CD14-positive monocyte (primary cell): ENCODE data around the gene RNF180. TPM values are rescaled to one million over a fixed set of nuclear protein-coding genes. Genes with fewer than 3 reads are reported as not detected.

Experiments used
- DNase-seq, 3 donors: peaks; one replicate each; pipeline ENCODE4 v3.0.0-alpha.2; 2011 to 2022
- H2AFZ ChIP-seq: 2 replicates; pipeline ENCODE4 v1.6.0; 2012; ENCODE audit warnings: mild to moderate bottlenecking, low read depth, low read length, inconsistent platforms; ENCODE audit not compliant: insufficient read depth, poor library complexity, severe bottlenecking
- H3K27ac ChIP-seq, 2 donors: 1 replicate in 1 of 2; 2 replicates in 1 of 2; pipeline ENCODE4 v1.5.1; 2012 to 2013; ENCODE audit warnings: low read length in 2 of 2, control low read depth in 1 of 2, inconsistent platforms in 1 of 2, low read depth in 1 of 2, mild to moderate bottlenecking in 1 of 2
- H3K27me3 ChIP-seq, 2 donors: one replicate each; pipeline versions ENCODE4 v1.6.0 to v1.6.1; 2011 to 2013; ENCODE audit warnings: low read length in 2 of 2; ENCODE audit not compliant: control insufficient read depth in 2 of 2, insufficient read depth in 2 of 2
- H3K36me3 ChIP-seq, 2 donors: replicated peaks in 1 of 2; 1 replicate in 1 of 2; 2 replicates in 1 of 2; pipeline versions ENCODE4 v1.5.1 to v1.6.1; 2012 to 2013; ENCODE audit warnings: low read length in 2 of 2, control low read depth in 1 of 2, inconsistent platforms in 1 of 2, mild to moderate bottlenecking in 1 of 2; ENCODE audit not compliant: insufficient read depth in 2 of 2, control insufficient read depth in 1 of 2
- H3K4me1 ChIP-seq, 2 donors: 1 replicate in 1 of 2; 2 replicates in 1 of 2; pipeline versions ENCODE4 v1.5.1 to v1.6.1; 2012 to 2013; ENCODE audit warnings: low read length in 2 of 2, control low read depth in 1 of 2, inconsistent platforms in 1 of 2, mild to moderate bottlenecking in 1 of 2, moderate library complexity in 1 of 2; ENCODE audit not compliant: insufficient read depth in 2 of 2, control insufficient read depth in 1 of 2
- H3K4me2 ChIP-seq: replicated peaks from 2 replicates; pipeline ENCODE3; 2012; ENCODE audit warnings: low read length, moderate library complexity, mild to moderate bottlenecking; ENCODE audit not compliant: poor library complexity, severe bottlenecking; ENCODE audit errors: extremely low read depth
- H3K4me3 ChIP-seq, 3 experiments: fragments of 200-600 bp in 1 of 3; sonication (generic) in 1 of 3; replicated peaks in 1 of 3; 1 replicate in 2 of 3; 2 replicates in 1 of 3; pipeline ENCODE4 v1.5.1; 2011 to 2013; ENCODE audit warnings: low read length in 3 of 3, mild to moderate bottlenecking in 3 of 3, control low read depth in 2 of 3, low read depth in 2 of 3, inconsistent platforms in 1 of 3, moderate library complexity in 1 of 3
- H3K79me2 ChIP-seq: 2 replicates; pipeline ENCODE4 v1.6.0; 2012; ENCODE audit warnings: mild to moderate bottlenecking, control low read depth, inconsistent platforms, low read length, moderate library complexity; ENCODE audit not compliant: insufficient read depth
- H3K9ac ChIP-seq: 2 replicates; pipeline ENCODE4 v1.6.0; 2017; ENCODE audit warnings: low read length, mild to moderate bottlenecking; ENCODE audit not compliant: insufficient read depth, poor library complexity, severe bottlenecking
- H3K9me3 ChIP-seq, 2 donors: replicated peaks in 1 of 2; 1 replicate in 1 of 2; 2 replicates in 1 of 2; pipeline versions ENCODE4 v1.5.1 to v1.6.1; 2012 to 2013; ENCODE audit warnings: low read length in 2 of 2, control low read depth in 1 of 2; ENCODE audit not compliant: control insufficient read depth in 1 of 2, insufficient read depth in 1 of 2
- H4K20me1 ChIP-seq: 2 replicates; pipeline ENCODE4 v1.6.0; 2012; ENCODE audit warnings: mild to moderate bottlenecking, low read length, control low read depth, moderate library complexity; ENCODE audit not compliant: insufficient read depth
- H3K27ac Mint-ChIP-seq, 7 donors: one replicate each; pipeline ENCODE4 v1.8.0; 2020; ENCODE audit warnings: mild to moderate bottlenecking in 7 of 7, mixed read lengths in 7 of 7, moderate library complexity in 6 of 7, inconsistent platforms in 2 of 7
- H3K27me3 Mint-ChIP-seq, 3 donors: one replicate each; pipeline ENCODE4 v1.8.0; 2021 to 2022; ENCODE audit warnings: low read depth in 3 of 3, mild to moderate bottlenecking in 3 of 3, mixed read lengths in 3 of 3, moderate library complexity in 3 of 3, inconsistent platforms in 1 of 3
- H3K36me3 Mint-ChIP-seq, 2 donors: one replicate each; pipeline ENCODE4 v1.8.0; 2020; ENCODE audit warnings: mixed read lengths in 2 of 2, inconsistent platforms in 1 of 2, mild to moderate bottlenecking in 1 of 2
- H3K4me1 Mint-ChIP-seq: one replicate; pipeline ENCODE4 v1.8.0; 2020; ENCODE audit warnings: mild to moderate bottlenecking, mixed read lengths
- H3K4me3 Mint-ChIP-seq, 2 donors: one replicate each; pipeline ENCODE4 v1.8.0; 2020; ENCODE audit warnings: mild to moderate bottlenecking in 2 of 2, mixed read lengths in 2 of 2, moderate library complexity in 1 of 2
- H3K9me3 Mint-ChIP-seq, 7 donors: one replicate each; pipeline ENCODE4 v1.8.0; 2020 to 2022; ENCODE audit warnings: mixed read lengths in 7 of 7, mild to moderate bottlenecking in 6 of 7, moderate library complexity in 6 of 7, inconsistent platforms in 2 of 7
- CTCF ChIP-seq: fragments of 200-600 bp; IDR thresholded peaks from one replicate; pipeline ENCODE4 v1.8.0; 2022; ENCODE audit warnings: antibody characterized with exemption, mild to moderate bottlenecking
- WGBS: methylation state at CpG from one replicate; pipeline ENCODE4 v1.1.5; 2013; ENCODE audit warnings: missing lambda C conversion rate; ENCODE audit not compliant: insufficient coverage; 5-methylcytosine and 5-hydroxymethylcytosine counted together
- intact Hi-C, 2 donors: fragments of 100-400 bp; cut with micrococcal nuclease; formaldehyde crosslinking; loops; one replicate each; pipeline versions ENCODE4 v1.15.0 to v1.15.1; 2023
- polyA plus RNA-seq, 3 donors: library from polyadenylated mRNA; depleted of rRNA in 1 of 3; unstranded in 2 of 3; stranded (reverse) in 1 of 3; fragments of 300-500 nt in 2 of 3; fragments of >200 nt in 1 of 3; fragmentation: Illumina TruSeq in 2 of 3; gene quantifications; 1 replicate in 2 of 3; 2 replicates in 1 of 3; pipeline ENCODE4 v1.2.3, GENCODE V29; 2012 to 2021

Gene RNF180
- polyA plus RNA-seq, 3 donors = not detected

GRCh38 chr5:64207978-64208377 lies 42.3 kb downstream of the RNF180 start:
- H2AFZ ChIP-seq = no peak overlapping the region
- Mint-ChIP-seq H3K27ac (no peak overlapping the region), H3K36me3 (no peaks in the 10 kb centered on the region), H3K27me3 (peaks cover 0 to 6% (median 0%) of the 10 kb centered on the region in 3 donors), H3K4me3 (no peak overlapping the region), H3K9me3 (no peaks in the 10 kb centered on the region), H3K4me1 (no peaks in the 10 kb centered on the region)
- DNase-seq = no peak
- intact Hi-C loops = no loop called here
- H3K4me3 ChIP-seq = no peak overlapping the region
- no peaks in the 10 kb centered on the region for H3K4me1 ChIP-seq
- no peaks in the 10 kb centered on the region for H4K20me1 ChIP-seq
- H3K9ac ChIP-seq = no peak overlapping the region
- no peak overlapping the region for H3K4me2 ChIP-seq
- H3K27ac ChIP-seq = no peak overlapping the region
- no peaks in the 10 kb centered on the region for H3K79me2 ChIP-seq
- no peaks in the 10 kb centered on the region for H3K9me3 ChIP-seq
- no peaks in the 10 kb centered on the region for H3K27me3 ChIP-seq
- H3K36me3 ChIP-seq = no peaks in the 10 kb centered on the region
- no CpG with 5 or more reads among the region's 1 CpG for WGBS
- TF ChIP-seq CTCF = no peak

- Mint-ChIP-seq H3K27me3 (peaks cover 0 to 6% (median 0%) of the 10 kb centered on the region in 3 donors), H3K4me3 (no peak overlapping the region), H3K9me3 (peaks cover 0 to 1% (median 0%) of the 10 kb centered on the region in 7 donors), H3K4me1 (no peaks in the 10 kb centered on the region), H3K27ac (no peak overlapping the region), H3K36me3 (no peaks in the 10 kb centered on the region)
- Histone ChIP-seq H2AFZ (no peak overlapping the region), H3K4me1 (no peaks in the 10 kb centered on the region), H3K4me2 (no peak overlapping the region), H4K20me1 (no peaks in the 10 kb centered on the region), H3K27ac (no peak overlapping the region), H3K9me3 (no peaks in the 10 kb centered on the region), H3K4me3 (no peak overlapping the region), H3K9ac (no peak overlapping the region), H3K79me2 (no peaks in the 10 kb centered on the region), H3K27me3 (no peaks in the 10 kb centered on the region), H3K36me3 (no peaks in the 10 kb centered on the region)
- DNase-seq = no peak
- intact Hi-C loops = no loop called here
- no peak for TF ChIP-seq CTCF
These were observed 43.7 kb downstream of the RNF180 start for GRCh38 chr5:64209353-64209752.
